H9 (cell line): ENCODE results near the gene BORCS6. TPM values are rescaled to one million over a fixed set of nuclear protein-coding genes. Genes with fewer than 3 reads are reported as not detected.

Experiments used
- DNase-seq: peaks from one replicate; pipeline ENCODE4 v3.0.0-alpha.2; 2017
- H2AFZ ChIP-seq: one replicate; pipeline ENCODE4 v1.6.1; 2013; ENCODE audit warnings: mild to moderate bottlenecking, low read length, control low read depth, moderate library complexity
- H2AK5ac ChIP-seq: 2 replicates; pipeline ENCODE4 v1.6.1; 2013; ENCODE audit warnings: low read length, control low read depth, mixed read lengths; ENCODE audit not compliant: insufficient read length
- H2BK120ac ChIP-seq: one replicate; pipeline ENCODE4 v1.6.1; 2013; ENCODE audit warnings: low read depth, mild to moderate bottlenecking, low read length, control low read depth, inconsistent platforms; ENCODE audit not compliant: poor library complexity, severe bottlenecking
- H2BK12ac ChIP-seq: 2 replicates; pipeline ENCODE4 v1.6.1; 2013; ENCODE audit warnings: low read length, control low read depth, mixed read lengths, low read depth; ENCODE audit not compliant: insufficient read length
- H2BK15ac ChIP-seq: 2 replicates; pipeline ENCODE4 v1.6.1; 2013; ENCODE audit warnings: low read depth, low read length, control low read depth
- H2BK20ac ChIP-seq: one replicate; pipeline ENCODE4 v1.6.1; 2013; ENCODE audit warnings: low read depth, mild to moderate bottlenecking, low read length, control low read depth, inconsistent platforms; ENCODE audit not compliant: poor library complexity, severe bottlenecking
- H2BK5ac ChIP-seq: 2 replicates; pipeline ENCODE4 v1.6.1; 2013; ENCODE audit warnings: low read length, control low read depth, mixed read lengths; ENCODE audit not compliant: insufficient read length
- H3K14ac ChIP-seq: 2 replicates; pipeline ENCODE4 v1.6.1; 2013; ENCODE audit warnings: low read length, control low read depth; ENCODE audit not compliant: insufficient read depth
- H3K18ac ChIP-seq: 2 replicates; pipeline ENCODE4 v1.6.1; 2013; ENCODE audit warnings: low read depth, mild to moderate bottlenecking, mixed read lengths, low read length, control low read depth; ENCODE audit not compliant: insufficient read length
- H3K23ac ChIP-seq: 2 replicates; pipeline ENCODE4 v1.6.1; 2013; ENCODE audit warnings: low read length, control low read depth, mixed read lengths, low read depth; ENCODE audit not compliant: insufficient read length
- H3K23me2 ChIP-seq: 2 replicates; pipeline ENCODE4 v1.6.1; 2013; ENCODE audit warnings: low read depth, mild to moderate bottlenecking, mixed read lengths, low read length, control low read depth; ENCODE audit not compliant: insufficient read length, poor library complexity, severe bottlenecking
- H3K27ac ChIP-seq: 2 replicates; pipeline ENCODE4 v1.5.1; 2013; ENCODE audit warnings: low read length, control low read depth, mixed read lengths, low read depth; ENCODE audit not compliant: insufficient read length
- H3K27me3 ChIP-seq: 2 replicates; pipeline ENCODE4 v1.6.1; 2013; ENCODE audit warnings: low read length, control low read depth, inconsistent platforms; ENCODE audit not compliant: insufficient read depth
- H3K4ac ChIP-seq: 2 replicates; pipeline ENCODE4 v1.6.1; 2013; ENCODE audit warnings: low read depth, mild to moderate bottlenecking, control low read depth, inconsistent platforms, low read length, moderate library complexity
- H3K4me1 ChIP-seq: 2 replicates; pipeline ENCODE4 v1.6.1; 2013; ENCODE audit warnings: low read length, control low read depth, inconsistent platforms; ENCODE audit not compliant: insufficient read depth
- H3K4me2 ChIP-seq: 2 replicates; pipeline ENCODE4 v1.6.1; 2013; ENCODE audit warnings: low read length, control low read depth, mixed read lengths; ENCODE audit not compliant: insufficient read length, insufficient read depth
- H3K56ac ChIP-seq: 2 replicates; pipeline ENCODE4 v1.6.1; 2013; ENCODE audit warnings: low read depth, mild to moderate bottlenecking, mixed read lengths, low read length, control low read depth; ENCODE audit not compliant: insufficient read length
- H3K79me1 ChIP-seq: 2 replicates; pipeline ENCODE4 v1.6.1; 2013; ENCODE audit warnings: low read depth, mild to moderate bottlenecking, moderate library complexity, low read length, control low read depth, inconsistent platforms; ENCODE audit not compliant: insufficient read depth, poor library complexity, severe bottlenecking
- H3K79me2 ChIP-seq: 2 replicates; pipeline ENCODE4 v1.6.1; 2013; ENCODE audit warnings: low read length, control low read depth, inconsistent platforms; ENCODE audit not compliant: insufficient read depth
- H3K9ac ChIP-seq: 2 replicates; pipeline ENCODE4 v1.6.1; 2013; ENCODE audit warnings: low read length, control low read depth, mixed read lengths; ENCODE audit not compliant: insufficient read length; ENCODE audit errors: extremely low read depth
- H3K9me3 ChIP-seq: one replicate; pipeline ENCODE4 v1.6.1; 2013; ENCODE audit warnings: low read depth, low read length, inconsistent platforms; ENCODE audit not compliant: control insufficient read depth
- H3T11ph ChIP-seq: one replicate; pipeline ENCODE4 v1.6.1; 2013; ENCODE audit warnings: mild to moderate bottlenecking, low read length, control low read depth, inconsistent platforms
- H4K20me1 ChIP-seq: one replicate; pipeline ENCODE4 v1.6.1; 2013; ENCODE audit not compliant: control insufficient read depth, insufficient read length, insufficient read depth
- H4K5ac ChIP-seq: 2 replicates; pipeline ENCODE4 v1.6.1; 2013; ENCODE audit warnings: low read depth, mild to moderate bottlenecking, mixed read lengths, low read length, control low read depth; ENCODE audit not compliant: insufficient read length
- H4K8ac ChIP-seq: replicated peaks from 2 replicates; pipeline ENCODE4 v1.6.1; 2013; ENCODE audit warnings: low read length, control low read depth, mixed read lengths, low read depth; ENCODE audit not compliant: insufficient read length
- H4K91ac ChIP-seq: 2 replicates; pipeline ENCODE4 v1.6.1; 2013; ENCODE audit warnings: low read depth, mild to moderate bottlenecking, moderate library complexity, mixed read lengths, low read length, control low read depth; ENCODE audit not compliant: insufficient read length
- H3K27ac Mint-ChIP-seq, 3 experiments: 2 replicates in 2 of 3; 3 replicates in 1 of 3; pipeline ENCODE4 v1.8.0; 2020 to 2021; ENCODE audit warnings: mixed read lengths in 3 of 3, mild to moderate bottlenecking in 1 of 3, moderate library complexity in 1 of 3
- H3K27me3 Mint-ChIP-seq: 2 replicates; pipeline ENCODE4 v1.8.0; 2021; ENCODE audit warnings: low read depth, mild to moderate bottlenecking, moderate library complexity, mixed read lengths
- H3K36me3 Mint-ChIP-seq, 3 experiments: 2 replicates in 2 of 3; 3 replicates in 1 of 3; pipeline ENCODE4 v1.8.0; 2020 to 2021; ENCODE audit warnings: low read depth in 3 of 3, mixed read lengths in 3 of 3; ENCODE audit not compliant: insufficient read depth in 1 of 3
- H3K4me1 Mint-ChIP-seq, 2 experiments: 2 replicates each; pipeline ENCODE4 v1.8.0; 2020; ENCODE audit warnings: mixed read lengths in 2 of 2
- H3K4me3 Mint-ChIP-seq, 2 experiments: 2 replicates in 1 of 2; 3 replicates in 1 of 2; pipeline ENCODE4 v1.8.0; 2020 to 2021; ENCODE audit warnings: mild to moderate bottlenecking in 2 of 2, mixed read lengths in 2 of 2, moderate library complexity in 1 of 2
- H3K9me3 Mint-ChIP-seq, 2 experiments: 2 replicates in 1 of 2; 3 replicates in 1 of 2; pipeline ENCODE4 v1.8.0; 2020; ENCODE audit warnings: mild to moderate bottlenecking in 2 of 2, mixed read lengths in 2 of 2, moderate library complexity in 1 of 2
- WGBS: extraction: QIAGEN DNeasy Blood & Tissue Kit; methylation state at CpG from one replicate; pipeline ENCODE4 v1.1.7; 2013; ENCODE audit warnings: missing lambda C conversion rate, low lambda C conversion rate, mixed read lengths; ENCODE audit not compliant: insufficient read length; ENCODE audit errors: extremely low coverage; 5-methylcytosine and 5-hydroxymethylcytosine counted together
- total RNA-seq: library from RNA; stranded (reverse); gene quantifications from 2 replicates; pipeline ENCODE4 v1.2.1, GENCODE V29; 2021
- TF ChIP-seq, protein P1 (sequence below): fragments of 200-600 bp; sonication (generic); conservative IDR thresholded peaks from 3 replicates; pipeline ENCODE4 v1.8.0; 2021; ENCODE audit warnings: antibody characterized with exemption, mild to moderate bottlenecking

Gene BORCS6
- total RNA-seq, 1 experiment from 2014 or later: 3.1 TPM

DNA sequence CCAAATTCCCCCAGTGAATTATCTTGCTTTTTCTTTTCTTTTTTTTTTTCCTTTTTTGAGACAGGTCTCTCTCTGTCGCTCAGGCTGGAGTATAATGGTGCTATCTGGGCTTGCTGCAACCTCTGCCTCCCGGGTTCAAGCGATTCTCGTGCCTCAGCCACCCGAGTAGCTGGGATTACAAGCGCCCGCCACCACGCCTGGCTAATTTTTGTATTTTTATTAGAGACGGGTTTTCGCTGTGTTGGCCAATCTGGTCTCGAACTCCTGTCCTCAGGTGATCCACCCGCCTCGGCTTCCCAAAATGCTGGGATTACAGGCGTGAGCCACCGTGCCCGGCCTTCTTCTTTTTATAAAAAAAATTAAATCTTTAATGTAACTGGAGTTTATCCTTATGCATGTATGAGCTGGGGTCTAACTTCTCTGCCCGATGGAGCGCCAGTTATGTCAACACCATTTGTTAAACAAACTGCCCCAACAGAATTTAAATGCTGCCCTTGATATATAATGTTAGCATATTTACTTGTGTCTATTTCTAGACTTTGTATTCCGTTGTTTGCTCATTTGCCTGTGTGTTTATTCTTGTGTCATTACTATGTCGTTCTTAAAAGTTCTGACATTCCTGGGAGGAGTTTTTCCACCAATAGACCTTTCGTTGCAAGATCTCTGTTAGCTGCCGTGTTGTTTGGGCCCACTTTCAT, 20.9 kb upstream of the BORCS6 start:
- H2BK20ac ChIP-seq: no peak overlapping the region
- H3K14ac ChIP-seq: no peak overlapping the region
- DNase-seq: no peak
- H3T11ph ChIP-seq: no peak overlapping the region
- no peak overlapping the region for H2AFZ ChIP-seq
- H3K4me3 Mint-ChIP-seq: peak overlapping the region; percentile 91 to 99
- peaks cover 2% of the 10 kb centered on the region; the same call in 1 of the 2 replicates for H3K27me3 Mint-ChIP-seq
- H3K18ac ChIP-seq: no peak overlapping the region
- no peaks in the 10 kb centered on the region for H3K9me3 ChIP-seq
- no peak overlapping the region for H3K56ac ChIP-seq
- no peaks in the 10 kb centered on the region for H3K9me3 Mint-ChIP-seq
- no peaks in the 10 kb centered on the region for H3K27me3 ChIP-seq
- H3K23ac ChIP-seq: no peak overlapping the region
- H3K4me1 ChIP-seq: no peaks in the 10 kb centered on the region
- H4K91ac ChIP-seq: no peak overlapping the region
- H3K4me1 Mint-ChIP-seq: peaks cover 10 to 18% of the 10 kb centered on the region in 2 experiments
- H2BK15ac ChIP-seq: no peak overlapping the region
- H3K23me2 ChIP-seq: peaks cover 4% of the 10 kb centered on the region
- H4K8ac ChIP-seq: no peak overlapping the region
- H3K9ac ChIP-seq: no peak overlapping the region
- no peak overlapping the region for H4K5ac ChIP-seq
- no peak overlapping the region for H2BK12ac ChIP-seq
- peak overlapping the region; percentile 50 for H3K4me2 ChIP-seq
- H3K4ac ChIP-seq: no peak overlapping the region
- peaks cover 18 to 22% (median 22%) of the 10 kb centered on the region in 3 experiments for H3K36me3 Mint-ChIP-seq
- H3K27ac ChIP-seq: no peak overlapping the region
- no CpG with 5 or more reads among the region's 22 CpGs for WGBS
- H4K20me1 ChIP-seq: no peaks in the 10 kb centered on the region
- peaks cover 3% of the 10 kb centered on the region for H3K79me1 ChIP-seq
- H2BK5ac ChIP-seq: no peak overlapping the region
- TF ChIP-seq, protein P1, sequence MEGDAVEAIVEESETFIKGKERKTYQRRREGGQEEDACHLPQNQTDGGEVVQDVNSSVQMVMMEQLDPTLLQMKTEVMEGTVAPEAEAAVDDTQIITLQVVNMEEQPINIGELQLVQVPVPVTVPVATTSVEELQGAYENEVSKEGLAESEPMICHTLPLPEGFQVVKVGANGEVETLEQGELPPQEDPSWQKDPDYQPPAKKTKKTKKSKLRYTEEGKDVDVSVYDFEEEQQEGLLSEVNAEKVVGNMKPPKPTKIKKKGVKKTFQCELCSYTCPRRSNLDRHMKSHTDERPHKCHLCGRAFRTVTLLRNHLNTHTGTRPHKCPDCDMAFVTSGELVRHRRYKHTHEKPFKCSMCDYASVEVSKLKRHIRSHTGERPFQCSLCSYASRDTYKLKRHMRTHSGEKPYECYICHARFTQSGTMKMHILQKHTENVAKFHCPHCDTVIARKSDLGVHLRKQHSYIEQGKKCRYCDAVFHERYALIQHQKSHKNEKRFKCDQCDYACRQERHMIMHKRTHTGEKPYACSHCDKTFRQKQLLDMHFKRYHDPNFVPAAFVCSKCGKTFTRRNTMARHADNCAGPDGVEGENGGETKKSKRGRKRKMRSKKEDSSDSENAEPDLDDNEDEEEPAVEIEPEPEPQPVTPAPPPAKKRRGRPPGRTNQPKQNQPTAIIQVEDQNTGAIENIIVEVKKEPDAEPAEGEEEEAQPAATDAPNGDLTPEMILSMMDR: no peak
- peaks cover 4% of the 10 kb centered on the region; the same call in 1 of the 2 replicates for H3K79me2 ChIP-seq
- H3K27ac Mint-ChIP-seq: peak overlapping the region; percentile 96 to 99 (median 99); a peak in 5 of 7 replicates
- H2BK120ac ChIP-seq: no peak overlapping the region
- no peak overlapping the region for H2AK5ac ChIP-seq
